Fibroblast of skin of left quadriceps (primary cell): Measurements from ENCODE around the gene SNAPC5.

ENCODE experiments used
- DNase-seq, 2 experiments: peaks; one replicate each; pipeline ENCODE4 v3.0.0-alpha.2; 2013; ENCODE audit warnings: low read depth in 2 of 2

Gene SNAPC5

GRCh38 chr15:66459818-66460615 is 37.5 kb downstream of the SNAPC5 start:
- DNase-seq = no peak

DNA sequence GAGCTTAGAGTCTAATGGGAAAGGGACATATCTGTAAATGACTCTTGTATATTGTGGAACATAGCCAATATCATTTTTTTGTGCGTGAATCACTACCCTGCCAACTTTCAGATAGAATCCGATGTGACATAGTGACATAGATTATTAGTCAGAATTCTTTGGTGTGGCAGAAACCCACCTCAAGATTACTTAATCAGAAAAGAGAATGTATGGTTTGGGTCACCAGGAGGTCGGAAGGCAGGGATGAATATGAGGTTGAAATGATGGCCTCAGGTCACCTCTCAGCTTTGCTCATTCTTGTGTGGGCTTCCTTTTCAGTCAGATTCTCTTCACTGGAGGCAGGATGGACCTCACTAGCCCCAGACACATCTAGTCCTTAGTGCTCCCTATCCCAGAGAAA is 41.4 kb downstream of the SNAPC5 start:
- no peak for DNase-seq

- DNase-seq = no peak
These were observed 43.4 kb downstream of the SNAPC5 start for GRCh38 chr15:66454143-66454542.

DNA sequence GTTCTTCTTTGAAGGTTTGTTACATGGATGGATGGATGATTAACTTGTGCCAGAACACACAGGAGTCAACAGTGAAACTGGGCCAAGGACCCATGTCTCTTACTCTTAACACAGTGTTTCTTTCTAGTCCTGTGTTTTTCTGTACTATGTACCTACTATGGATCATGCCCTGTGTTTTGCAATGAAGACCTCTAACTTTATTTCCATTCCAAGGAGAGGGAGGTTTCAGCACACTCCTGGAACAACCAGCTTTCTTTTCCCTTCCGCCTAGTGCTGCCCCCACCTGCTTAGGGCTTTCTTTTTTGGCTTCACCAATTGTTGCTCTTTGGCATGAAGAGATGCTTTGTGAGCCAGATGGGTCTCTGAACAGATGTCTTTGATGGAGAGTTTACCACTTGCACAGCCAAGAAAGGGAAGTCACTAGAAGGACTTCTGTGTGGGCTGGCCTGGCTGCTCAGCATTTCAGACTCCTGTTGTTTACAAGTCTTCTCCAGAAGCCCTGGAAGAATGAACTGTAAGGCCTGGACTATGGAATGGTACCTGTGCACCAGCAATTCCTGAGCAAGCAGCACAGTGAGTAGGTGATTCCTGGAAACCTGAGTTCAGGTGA is 44.5 kb downstream of the SNAPC5 start:
- DNase-seq = no peak

- no peak for DNase-seq
These were observed 45.1 kb downstream of the SNAPC5 start for GRCh38 chr15:66452420-66452819.
